NCI-H1436 (cell line): Measurements from ENCODE around the gene THSD4.
"Not testable (repeated sequence)": the region's sequence is repeated elsewhere in the genome, so short reads cannot be mapped to it uniquely, and the experiment has no call there.

Experiments used
- DNase-seq: peaks from one replicate; lab custom pipeline; 2025; lab: John Stamatoyannopoulos, UW

THSD4 gene

DNA sequence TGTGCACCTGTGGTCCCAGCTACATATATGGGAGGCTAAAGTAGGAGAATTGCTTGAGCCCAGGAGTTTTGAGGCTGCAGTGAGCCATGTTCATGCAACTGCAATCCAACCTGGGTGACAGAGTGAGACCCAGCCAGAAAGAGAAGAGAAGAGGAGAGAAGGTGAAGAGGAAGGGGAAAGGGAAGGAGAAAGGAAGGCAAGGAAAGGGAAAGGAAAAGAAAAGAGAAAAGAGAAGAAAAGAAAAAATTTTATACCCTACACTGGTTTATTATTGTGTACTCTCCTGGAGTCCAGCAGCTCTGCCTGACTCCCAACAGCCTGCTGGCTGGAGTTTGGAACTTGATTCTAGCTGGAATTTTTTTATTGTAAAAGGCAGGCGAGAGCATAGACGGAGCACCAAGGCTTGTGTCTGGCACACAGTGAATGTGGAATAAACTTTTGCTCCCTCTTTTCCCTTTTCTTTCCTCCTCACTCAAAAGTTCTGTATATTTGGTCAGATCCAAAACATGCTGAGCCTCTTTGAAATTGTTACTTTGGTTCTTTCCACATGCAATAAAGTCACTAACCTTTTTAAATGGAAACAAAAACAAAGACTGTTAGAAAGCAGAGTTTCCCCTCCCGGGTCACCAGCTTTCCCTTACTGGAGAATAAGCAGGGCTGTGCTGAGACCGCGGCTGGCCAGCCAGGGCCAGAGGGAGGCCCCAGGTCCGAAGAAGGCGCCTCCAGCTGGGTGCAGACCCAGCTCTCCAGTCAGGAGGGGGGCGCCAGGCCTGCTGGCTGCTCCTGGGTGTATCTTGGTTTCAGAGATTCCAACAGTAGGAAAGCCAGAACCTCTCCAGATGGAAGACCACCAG, 9.9 kb downstream of the THSD4 start:
- DNase-seq: no peak

DNA sequence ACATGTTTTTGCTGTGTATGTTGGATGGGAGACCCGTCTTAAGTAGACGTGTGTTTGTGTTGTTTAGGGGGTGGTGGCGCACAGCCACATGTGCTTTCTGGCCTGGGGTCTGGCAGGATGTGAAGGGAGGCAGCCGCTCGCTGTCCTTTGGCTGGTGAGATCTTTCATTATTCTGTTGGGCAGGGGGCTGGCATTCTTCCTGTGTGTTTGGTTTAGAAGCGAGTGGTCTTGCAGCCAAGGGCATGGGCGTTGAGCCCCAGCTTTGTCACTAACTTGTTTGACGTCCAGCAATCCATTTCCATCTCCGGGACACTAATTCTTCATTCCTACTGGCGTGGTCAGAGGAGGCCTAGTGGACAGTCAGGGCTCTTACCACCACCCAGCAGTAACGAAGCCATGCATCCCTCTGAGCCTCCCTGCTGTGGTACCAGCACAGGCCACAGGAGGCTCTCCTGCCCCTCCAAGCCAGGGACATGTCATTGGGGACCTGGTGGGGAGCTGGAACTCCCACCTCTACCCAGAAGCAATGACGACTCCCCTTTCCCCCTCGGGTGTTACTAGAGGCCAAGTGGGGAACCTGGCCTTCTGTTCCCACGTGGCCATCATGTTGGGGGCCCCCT, 10.7 kb downstream of the THSD4 start:
- no peak for DNase-seq

DNA sequence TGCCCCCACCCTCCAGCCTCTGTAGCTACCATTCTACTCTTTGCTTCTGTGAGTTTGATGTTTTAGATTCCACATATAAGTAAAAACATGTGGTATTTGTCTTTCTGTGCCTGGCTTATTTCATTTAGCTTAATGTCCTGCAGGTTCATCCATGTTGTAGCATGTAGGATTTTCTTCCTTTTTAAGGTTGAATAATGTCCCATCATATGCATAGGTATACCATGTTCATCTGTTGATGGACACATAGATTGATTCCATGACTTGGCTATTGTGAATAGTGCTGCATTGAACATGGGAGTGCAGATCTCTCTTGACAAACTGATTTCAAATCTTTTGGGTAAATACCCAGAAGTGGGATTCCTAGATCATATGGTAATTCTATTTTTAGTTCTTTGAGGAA, 11.8 kb downstream of the THSD4 start:
- no peak for DNase-seq

DNA sequence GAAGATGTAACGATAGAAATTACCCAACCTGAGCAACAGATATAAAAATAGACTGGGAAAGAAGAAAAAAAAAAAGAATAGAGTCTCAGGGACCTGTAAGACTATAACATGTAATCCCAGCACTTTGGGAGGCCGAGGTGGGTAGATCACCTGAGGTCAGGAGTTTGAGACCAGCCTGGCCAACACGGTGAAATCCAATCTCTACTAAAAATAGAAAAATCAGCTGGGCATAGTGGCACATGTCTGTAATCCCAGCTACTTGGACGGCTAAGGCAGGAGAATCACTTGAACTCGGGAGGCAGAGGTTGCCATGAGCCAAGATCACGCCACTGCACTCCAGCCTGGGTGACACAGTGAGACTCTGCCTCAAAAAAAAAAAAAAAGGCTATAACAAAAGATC, 12.9 kb downstream of the THSD4 start:
- not testable (repeated sequence) for DNase-seq

DNA sequence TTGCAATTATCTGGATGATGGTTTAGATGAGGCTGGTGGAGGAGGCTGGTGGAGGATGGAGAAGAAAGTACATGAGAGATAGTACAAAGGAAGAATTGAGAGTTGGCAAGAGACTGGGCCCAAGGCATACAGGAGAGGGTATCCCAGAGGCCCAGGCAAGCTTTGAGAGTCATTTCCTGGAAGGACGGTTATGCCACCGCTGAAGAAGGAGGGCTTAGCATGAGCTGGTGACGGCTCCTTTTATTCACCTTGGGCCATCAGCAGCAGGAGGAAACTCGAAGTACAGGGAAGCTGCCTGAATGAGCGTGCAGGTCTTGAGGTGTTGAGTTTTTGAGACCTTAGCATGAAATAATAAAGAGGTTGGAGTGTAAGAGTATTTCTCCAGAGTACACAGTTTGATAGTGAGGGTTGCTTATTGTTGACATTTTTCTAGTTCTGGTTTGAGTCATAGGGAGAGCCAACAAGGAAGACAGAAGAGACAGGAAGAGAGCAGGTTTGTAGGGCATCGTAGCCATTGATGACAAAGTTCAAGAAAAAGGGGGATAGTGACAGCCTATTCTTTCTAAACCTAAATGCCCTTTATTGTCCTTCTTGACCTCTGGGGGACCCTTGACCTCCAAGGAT, 13.8 kb downstream of the THSD4 start:
- no peak for DNase-seq

DNA sequence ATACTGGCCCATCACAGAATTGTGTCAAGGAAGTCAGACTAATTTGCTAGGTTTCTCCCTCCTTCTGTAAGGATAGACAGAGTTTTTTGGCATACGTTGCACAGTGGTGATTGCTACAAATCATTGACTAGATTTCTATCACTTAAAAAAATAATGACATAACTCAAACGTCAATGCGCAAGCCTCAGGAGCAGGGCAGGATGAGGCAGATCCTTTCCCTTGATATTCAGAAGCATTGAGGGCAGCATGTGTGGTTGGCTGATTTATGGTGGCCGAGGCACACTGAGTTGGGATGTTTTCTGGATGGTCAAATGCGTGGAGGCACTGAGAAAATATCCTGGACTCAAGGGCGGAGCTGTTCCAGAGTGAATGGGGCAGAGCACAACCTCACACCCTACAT, 14.4 kb downstream of the THSD4 start:
- DNase-seq: no peak

DNA sequence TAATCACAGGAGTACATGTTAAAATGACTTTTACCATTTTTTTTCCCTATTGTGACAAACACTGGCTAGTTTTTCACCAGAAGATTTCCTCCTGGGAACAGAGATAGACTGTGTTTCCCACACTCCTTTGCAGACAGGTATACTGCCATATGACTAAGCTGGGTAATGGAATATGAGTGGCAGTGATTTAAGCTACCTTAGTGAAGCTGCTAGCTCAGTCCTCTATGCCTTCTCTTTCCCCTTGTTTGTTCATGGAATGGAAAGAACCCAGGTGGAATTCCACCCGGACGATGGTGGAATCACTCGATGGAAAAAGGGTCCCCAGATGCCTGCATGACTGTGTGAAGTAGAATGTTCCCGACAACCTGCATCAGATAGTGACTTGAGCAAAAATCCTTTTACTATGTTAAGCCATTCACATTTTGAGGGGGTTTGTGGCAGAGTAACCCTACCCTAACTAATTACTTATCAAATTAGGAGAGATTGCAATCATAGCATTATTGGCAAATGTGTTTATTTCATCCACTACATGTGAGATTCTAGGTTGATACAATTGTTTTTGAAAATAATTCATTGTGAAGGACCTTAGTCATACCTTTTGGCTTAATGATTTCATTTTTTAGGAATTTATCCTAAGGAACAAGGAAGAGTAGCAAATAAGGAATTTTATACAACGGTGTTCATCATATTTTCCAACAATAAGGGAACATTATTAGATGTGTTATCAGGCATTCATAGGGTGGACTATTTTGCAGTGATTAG, 16.5 kb downstream of the THSD4 start:
- DNase-seq: no peak

DNA sequence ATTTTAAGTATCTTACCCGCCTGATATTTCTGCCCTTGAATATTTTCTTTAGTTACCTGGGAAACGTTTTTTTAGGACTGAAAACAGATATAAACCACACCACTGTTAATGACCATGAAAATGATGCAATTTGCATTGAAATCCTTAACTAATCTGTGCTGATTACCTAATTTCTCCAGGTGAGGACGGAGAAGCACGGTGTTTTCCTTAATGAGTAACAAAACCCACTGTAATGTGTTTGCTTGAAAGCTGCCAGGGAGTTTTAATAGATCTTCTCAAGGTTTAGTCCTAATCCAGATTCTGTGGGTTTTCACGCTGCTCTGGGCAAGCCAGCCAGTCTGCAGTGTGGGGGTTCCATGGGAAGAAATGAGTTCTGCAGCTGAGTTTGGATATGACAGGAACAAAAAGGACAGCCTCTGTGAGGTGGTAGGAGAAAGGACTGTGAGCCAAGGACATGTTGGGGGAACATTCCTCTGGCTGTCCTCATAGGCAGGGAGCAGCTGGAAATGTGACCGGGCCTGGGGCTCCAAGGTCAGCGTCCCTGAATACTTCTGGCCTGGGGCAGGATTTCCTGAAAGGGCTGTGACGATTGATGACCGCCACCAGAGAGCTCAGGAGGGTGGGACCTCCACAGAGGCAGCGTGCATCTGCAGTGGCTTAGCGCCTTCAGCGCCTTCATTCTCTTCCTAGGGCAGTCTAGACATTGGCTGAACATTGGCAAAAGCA, 18.6 kb downstream of the THSD4 start:
- no peak for DNase-seq

DNA sequence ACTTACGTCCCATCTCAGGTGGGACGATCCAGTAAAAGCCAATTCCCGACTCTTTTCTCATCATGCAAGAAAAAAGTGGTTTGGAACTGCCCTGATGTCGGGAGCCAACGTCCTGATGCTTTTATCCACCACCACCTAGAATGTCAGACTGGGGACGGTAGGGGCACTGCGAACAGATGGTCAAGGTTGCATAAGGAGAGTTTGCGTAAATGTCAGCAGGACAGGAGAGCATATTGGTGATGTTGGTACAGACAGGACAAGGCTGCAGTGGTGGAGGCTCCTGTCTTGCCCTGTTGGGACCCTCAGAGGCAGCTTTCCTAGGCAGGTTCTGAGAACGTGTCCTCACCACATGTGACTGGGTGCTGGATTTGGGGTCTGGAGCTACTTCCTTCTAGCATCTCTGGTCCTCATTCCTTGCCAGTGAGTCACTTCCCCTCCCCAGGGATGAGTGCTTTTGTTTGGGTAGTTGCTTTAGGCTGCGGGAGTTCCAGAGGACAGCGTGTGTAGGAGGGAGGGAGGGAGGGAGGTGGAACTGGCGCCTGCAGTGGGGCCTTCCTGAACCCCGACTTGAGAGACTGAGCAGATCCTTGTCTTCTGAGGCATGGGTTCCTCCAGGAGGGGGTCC, 21.0 kb downstream of the THSD4 start:
- DNase-seq: no peak

DNA sequence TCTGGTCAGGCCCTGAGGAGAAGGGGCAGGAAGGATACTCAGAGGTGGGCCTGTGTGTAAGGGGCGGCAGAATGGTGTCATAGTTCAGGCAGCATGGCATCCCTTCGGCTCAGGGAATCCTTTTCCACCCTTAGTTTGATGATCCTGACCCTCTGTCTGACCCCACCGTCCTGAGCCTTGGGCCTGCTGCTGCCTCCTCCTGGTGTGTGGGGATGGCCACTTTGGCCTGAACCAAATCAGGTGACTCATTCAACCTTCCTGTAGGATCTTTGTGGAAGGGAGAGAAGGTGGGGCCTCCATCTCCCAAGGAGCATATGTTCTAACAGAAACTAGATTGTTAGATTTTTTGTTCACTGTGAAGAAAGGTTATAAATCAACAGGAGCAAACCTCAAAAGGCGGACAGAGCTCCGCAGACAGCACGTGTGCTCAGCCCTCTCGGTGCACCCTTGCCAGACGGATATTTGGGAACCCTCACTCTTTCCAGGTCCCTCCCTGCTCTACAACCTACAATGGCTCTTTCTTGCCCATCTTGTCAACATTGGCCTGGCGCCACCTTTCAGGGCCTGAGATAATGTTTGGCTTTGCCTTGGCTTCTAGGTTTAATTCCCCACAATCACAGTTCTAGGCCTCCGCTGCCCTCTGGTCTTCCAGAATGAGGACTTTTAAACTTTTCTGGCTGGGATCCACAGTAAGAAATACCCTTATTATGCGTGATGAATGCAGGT, 21.7 kb downstream of the THSD4 start:
- DNase-seq: no peak

DNA sequence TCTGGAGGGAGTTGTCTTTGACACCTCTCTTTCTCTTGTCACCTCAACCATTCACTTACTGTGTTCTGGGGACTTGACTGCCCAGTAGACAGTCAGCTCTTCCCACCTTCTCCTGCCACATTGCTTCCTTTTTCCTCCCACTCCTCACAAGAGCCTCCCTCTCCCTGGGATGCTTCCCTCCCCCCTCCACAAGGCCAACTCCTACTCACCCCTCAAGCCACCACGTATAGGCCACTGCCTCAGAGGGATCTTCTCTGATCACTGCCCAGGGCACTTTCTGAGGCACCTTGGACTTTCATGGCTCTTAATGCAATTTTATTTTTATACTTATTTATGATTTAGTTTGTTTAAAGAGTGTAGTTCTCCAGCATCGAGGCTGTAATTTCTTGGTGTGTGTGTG, 23.2 kb downstream of the THSD4 start:
- DNase-seq: no peak

DNA sequence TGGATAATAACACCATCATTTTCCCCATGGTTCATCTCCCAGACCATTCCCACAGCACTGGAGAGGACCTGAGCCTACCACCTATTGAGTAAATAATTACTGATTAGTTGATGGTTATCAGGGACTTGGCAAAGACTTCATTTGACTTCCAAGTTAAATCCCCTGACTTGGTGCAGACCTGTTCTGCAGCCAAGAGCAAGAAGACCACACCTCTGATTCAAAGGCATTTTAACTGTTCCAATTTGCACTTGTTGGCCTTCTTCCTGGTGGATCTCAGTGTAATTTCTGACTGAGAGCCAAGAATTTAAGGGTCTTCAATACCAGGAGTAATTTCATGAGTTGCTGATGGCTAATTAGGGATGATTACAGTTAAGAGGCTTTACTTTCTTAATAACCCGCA, 24.0 kb downstream of the THSD4 start:
- no peak for DNase-seq

DNA sequence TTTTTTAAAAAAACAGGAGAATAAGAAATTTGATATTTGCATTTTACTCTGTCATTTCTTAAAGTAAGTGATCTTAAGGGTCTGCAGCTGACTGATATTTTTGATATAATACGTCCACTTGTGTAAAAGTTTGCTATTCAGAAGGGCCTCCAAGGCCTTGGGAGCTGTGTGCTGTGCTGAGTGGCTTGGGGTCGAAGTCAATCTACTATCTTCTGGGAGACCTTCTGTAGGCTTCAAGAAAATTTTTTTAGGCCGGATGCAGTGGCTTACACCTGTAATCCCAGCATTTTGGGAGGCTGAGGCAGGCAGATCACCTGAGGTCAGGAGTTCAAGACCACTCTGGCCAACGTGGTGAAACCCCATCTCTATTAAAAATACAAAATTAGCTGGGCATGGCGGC, 26.3 kb downstream of the THSD4 start:
- DNase-seq: no peak

DNA sequence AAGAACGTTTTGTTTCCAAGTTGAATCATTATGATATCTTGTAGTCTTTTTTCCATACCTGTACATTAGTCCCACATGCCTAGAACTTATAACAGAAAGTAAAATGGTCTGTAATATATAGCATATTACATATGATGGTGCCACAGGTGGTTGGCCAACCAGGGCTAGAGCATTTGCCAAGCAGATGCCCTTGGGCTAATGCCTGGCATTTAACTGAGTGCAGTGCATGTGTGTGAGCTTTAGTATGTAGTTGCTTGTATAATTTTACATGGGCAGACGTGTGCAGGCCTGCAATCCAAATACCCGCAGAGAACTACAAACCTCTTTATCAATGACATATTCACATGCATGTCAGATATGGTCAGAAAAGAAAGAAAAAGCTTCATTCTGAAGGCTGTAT, 27.5 kb downstream of the THSD4 start:
- DNase-seq: no peak

DNA sequence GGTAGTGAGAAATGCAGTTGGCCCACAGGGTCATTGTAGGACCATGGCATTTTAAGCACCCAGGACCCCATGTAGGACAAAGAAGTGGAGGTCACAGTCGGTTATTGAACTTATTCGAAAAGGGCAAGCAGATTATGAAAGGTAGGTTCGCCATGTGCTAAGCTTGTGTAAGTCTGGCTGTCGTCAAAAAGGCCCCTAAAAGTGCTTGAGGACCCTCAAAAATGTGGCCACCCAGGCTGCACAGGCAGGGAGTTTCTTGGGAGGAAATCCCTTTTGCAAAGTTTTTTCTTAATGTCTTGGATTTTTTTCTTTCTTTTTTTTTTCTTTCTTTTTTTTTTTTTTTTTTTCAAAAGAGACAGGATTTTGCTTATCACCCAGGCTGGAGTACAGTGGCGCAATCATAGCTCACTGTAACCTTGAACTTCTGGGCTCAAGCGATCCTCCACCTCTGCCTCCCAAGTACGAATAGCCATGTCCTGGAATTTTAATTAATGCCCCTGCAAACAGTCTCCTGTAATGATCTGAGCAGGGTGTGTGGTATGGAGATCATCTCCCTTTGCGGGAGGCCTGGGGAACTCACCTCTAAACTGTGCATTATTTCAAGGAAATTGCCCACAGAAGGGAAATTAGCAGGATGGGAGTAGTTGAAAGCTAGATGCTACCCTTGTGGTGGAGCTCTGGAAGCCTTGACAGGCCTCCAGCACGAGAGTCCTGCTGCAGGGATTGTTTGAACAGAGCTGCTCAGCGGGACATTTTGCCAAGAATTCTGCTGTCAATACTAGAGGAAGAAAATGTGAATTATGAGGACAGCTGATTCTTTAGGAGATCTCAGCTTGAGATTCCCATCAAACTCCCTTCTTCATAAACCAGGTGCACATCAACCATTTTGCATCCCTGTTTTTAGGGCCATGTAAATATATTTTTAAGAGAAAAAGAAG, 28.4 kb downstream of the THSD4 start:
- DNase-seq: no peak

DNA sequence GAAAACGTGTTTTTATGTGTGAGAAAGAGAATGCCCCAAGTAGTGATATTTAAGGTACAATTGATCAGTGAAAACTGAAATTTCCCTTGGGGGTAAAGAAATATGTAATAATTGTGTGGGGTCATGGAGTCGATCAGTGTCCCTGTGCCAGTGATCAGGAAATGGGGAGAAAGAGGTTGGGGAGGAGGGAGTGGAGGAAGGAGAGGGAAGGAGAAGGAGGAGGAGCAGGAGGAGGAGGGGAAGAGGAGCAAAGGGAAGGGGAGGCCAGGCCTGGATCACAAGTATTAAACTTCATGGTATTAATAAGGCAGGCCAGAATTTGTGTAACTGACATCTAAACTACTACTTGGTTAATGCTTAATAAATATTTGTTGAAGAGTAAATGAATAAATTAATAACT, 30.4 kb downstream of the THSD4 start:
- DNase-seq: no peak

DNA sequence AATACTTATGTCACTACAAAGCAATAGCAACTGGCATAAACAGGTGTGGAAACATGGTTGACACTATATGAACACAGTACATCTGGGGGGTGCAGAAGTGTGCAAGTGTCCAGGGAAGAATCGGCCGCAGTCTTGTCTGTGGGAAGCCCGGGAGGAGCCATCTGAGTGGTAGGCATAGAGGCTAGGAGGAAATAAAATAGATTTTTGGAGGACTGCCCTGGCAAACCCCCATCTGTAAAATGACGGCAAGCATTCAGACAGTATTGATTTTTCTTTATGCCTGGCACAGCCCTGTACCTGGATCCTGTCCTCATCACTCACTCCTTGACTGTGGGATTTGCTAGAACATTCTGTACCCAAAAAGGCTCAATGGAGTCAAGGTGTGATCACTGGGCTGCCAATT, 31.3 kb downstream of the THSD4 start:
- no peak for DNase-seq

DNA sequence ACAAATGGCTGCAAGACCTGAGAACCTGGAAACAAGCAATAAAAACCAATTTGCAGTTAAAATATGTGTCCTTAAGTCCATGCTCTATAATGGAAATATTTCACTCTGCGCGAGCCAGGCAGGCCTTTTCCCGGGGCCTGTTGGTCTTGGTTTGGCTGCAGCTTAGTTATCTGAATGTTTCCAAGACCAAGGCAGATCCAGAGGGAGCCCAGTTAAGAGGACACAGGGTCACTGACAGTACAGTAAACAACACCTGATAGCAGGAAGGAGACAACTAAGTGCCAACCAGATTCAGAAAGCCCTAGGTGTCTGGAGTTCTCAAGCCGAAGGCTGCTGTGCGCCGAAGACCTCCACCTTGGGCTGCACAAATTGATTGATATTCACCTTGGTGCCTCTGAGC, 32.8 kb downstream of the THSD4 start:
- DNase-seq: no peak
